ENCODE results near the gene SLC35D2.
"Not testable (repeated sequence)": the region's sequence is repeated elsewhere in the genome, so short reads cannot be mapped to it uniquely, and the experiment has no call there.

The SLC35D2 gene

DNA sequence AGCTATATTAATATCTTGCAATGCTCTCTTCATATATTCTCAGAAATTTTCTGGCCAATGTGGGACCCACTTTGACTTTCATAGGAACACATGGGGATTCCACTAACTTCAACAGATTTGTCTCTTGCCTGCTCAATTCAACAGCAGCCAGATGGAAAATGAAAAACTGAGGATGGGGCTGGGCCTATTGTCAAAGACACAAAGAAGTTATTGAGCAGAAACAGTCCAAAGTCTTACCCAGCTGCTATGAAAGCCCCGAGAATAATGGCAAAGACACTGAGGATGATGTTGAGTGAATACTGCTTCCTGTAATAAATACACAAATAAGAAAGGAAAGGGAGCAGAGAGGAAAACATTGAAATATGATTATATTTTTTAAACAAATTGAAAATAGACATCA, 32.6 kb downstream of the SLC35D2 start:
- DNase-seq: no peak

DNA sequence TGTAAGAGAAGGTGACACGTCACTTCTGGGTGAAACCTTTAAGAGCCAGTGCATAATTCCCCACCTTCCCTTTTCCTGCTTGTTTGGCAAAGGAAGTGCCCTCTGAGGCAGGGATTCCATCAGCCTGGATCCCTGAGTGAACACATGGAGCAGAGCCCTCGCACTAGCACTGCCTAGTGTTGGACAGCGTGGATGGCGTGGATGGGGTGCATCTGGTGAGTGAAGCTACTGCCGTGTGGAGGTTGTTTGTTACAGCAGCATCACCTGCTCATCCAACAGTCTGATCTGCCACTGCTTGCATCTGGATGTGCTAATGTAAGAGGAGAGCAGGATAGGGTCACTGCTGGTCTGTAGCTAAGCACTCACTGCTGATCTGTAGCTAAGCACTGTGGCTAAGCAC, 35.2 kb downstream of the SLC35D2 start:
- no peak for DNase-seq

DNA sequence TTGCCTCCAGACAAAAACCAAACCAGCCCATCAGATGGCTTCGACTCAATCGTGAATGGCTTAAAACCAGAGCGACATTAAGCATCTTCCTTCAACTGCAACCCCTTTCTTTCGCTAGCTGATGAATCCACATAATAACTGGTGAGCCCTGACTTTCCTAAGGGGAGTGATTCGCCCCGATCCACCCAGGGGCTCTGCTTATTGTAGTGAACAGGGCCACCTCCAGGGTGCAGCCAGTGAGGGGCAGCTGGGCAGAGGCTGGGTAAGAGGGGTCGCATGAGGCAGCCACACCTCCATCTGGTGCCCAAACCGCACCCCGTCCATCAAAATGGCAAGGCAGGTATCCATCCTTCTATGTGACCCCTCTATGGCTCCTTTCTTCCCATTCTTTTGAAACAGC, 38.0 kb downstream of the SLC35D2 start:
- DNase-seq: no peak

- no peak for DNase-seq
Measured at GRCh38 chr9:96344458-96345180, 38.9 kb downstream of the SLC35D2 start.

- DNase-seq: no peak
Measured at GRCh38 chr9:96343515-96344360, 39.8 kb downstream of the SLC35D2 start.

- DNase-seq: no peak
Measured at GRCh38 chr9:96342571-96343245, 40.8 kb downstream of the SLC35D2 start.

DNA sequence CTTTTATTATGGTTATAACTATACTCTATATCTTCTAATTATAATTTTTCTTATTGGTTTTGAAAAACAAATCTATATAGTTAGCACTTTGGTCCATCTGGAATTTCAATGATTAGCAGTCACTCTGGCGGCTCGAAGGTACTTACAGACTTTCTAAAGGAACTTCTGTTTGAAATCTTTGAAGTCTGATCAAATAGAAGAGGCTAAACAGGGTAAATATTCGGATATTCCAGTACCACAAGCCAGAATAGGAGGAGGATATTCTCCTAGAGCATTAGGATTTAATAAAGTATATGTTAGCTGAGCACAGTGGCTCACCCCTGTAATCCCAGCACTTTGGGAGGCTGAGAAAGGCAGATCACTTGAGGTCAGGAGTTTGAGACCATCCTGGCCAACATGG, 42.8 kb downstream of the SLC35D2 start:
- no peak for DNase-seq

DNA sequence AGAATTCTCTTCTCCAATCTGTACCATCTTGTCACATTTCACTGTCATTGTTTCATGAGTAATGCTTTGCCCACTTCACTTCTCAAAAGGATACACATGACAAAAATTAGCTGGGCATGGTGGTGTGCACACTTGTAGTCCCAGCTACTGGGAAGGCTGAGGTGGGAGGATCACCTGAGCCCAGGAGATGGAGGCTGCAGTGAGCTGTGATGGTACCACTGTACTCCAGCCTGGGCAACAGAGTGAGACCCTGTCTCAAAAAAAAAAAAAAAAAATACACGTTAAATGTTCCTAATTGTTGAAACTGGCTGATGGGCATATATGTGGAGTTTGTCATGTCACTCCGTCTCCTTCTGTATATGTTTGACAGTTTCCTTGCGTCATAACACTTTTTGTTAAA, 45.2 kb downstream of the SLC35D2 start:
- no peak for DNase-seq

DNA sequence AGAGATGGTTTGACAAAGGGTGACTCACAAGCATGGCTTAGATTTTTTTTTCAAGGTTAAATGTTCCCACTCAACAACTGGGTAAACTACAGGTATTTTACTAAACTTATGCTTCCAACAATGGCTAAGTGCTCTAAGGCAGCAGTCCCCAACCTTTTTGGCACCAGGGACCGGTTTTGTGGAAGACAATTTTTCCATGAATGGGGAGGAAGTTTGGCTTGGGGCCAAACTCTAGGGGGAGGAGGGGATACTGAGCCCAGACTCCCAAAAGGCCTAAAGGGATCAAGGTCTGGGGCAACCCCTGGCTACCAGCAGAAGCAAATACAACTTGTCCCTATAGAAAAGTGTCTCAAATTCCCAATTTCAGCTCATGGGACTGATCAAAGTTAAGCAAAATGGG, 49.6 kb downstream of the SLC35D2 start:
- DNase-seq: no peak

DNA sequence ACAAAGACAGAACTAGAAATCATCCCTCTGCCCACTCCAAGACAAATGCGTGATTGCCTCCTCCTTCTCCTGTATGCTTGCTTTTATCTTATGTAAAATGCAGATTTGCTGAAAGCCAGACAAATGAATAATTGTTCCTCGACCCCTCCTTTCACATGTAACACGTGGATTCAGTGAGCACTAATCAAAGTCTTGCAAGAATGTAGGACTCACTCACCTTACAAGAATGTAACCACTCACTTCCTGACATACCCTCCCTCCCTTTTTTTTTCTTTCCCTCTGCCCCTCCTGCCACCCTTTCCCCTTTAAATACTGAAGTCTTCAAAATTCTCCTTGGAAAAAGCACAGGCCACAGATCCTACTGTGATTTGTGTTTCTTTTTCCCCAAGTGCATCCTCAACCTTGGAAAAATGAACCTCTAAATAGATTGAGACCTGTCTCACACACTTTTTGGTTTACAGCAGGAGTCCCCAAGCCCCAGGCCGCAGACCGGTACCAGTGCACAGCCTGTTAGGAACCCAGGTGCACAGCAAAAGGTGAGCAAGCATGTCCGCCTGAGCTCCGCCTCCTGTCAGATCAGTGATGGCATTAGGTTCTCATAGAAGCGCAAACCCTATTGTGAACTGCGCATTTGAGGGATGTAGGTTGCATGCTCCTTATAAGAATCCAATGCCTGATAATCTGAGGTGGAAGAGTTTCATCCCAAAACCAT, 52.1 kb downstream of the SLC35D2 start:
- DNase-seq: no peak

DNA sequence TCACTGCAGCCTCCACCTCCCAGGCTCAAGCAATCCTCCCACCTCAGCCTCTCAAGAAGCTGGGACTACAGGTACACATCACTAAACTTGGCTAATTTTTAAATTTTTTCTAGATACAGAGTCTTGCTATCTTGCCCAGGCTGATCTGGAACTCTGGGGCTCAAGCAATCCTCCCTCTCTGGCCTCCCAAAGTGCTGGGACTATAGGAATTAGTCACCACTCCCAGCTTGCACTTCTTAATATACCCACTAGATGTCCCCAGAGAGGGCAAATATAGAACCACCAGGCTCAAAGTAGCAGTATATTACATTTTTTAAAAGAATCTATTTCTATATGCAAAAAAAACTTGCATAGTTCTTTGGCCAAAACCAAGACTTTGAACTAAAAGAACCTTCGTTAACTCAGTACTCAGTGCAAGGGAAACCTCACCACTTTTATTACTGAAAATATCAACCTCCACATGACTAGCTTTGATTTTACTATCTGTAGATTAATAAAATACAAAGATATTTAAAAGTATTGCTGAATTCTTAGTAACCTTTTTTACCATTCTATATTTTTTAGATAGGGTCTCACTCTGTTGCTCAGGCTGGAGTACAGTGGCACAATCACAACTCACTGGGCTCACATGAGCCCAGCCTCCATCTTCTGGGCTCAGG, 55.7 kb downstream of the SLC35D2 start:
- peak; percentile 13 for DNase-seq

- no peak for DNase-seq
Measured at GRCh38 chr9:96323169-96323568, 60.3 kb downstream of the SLC35D2 start.

- DNase-seq: not testable (repeated sequence)
Measured at GRCh38 chr9:96322736-96323135, 60.8 kb downstream of the SLC35D2 start.

DNA sequence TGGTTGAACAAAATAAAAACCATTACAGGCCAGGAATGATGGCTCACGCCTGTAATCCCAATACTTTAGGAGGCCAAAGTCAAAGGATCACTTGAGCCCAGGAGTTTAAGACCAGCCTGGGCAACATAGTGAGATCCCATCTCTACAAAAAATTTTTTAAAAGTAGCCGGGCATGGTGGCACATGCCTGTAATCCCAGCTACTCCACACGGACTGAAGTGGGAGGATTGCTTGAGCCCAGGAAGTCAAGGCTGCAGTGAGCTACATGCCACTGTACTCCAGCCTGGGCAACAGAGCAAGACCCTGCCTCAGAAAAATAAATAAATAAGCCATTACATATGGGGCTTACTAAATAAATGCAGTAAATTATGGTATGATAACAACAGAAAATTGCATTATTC, 61.3 kb downstream of the SLC35D2 start:
- DNase-seq: not testable (repeated sequence)

DNA sequence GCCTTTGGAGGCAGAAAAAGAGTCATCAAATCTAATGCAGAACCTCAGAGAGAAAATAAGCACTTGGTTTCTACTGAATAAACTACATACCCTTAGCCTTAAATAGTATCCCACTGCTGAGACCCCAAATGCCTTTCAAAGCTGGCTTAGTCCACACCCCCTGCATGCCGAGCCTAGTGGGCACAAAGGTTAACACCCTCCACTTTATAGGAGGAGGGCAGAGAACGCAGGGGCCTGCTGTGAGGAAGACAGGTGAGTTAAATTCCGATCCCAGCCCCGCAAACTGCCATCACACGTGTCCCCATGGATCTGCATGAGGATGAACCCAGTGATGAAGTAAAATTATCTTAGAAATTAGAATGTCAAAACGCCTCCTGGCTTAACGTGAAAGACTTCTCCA, 62.0 kb downstream of the SLC35D2 start:
- no peak for DNase-seq

- no peak for DNase-seq
Measured at GRCh38 chr9:96320749-96321280, 62.7 kb downstream of the SLC35D2 start.

DNA sequence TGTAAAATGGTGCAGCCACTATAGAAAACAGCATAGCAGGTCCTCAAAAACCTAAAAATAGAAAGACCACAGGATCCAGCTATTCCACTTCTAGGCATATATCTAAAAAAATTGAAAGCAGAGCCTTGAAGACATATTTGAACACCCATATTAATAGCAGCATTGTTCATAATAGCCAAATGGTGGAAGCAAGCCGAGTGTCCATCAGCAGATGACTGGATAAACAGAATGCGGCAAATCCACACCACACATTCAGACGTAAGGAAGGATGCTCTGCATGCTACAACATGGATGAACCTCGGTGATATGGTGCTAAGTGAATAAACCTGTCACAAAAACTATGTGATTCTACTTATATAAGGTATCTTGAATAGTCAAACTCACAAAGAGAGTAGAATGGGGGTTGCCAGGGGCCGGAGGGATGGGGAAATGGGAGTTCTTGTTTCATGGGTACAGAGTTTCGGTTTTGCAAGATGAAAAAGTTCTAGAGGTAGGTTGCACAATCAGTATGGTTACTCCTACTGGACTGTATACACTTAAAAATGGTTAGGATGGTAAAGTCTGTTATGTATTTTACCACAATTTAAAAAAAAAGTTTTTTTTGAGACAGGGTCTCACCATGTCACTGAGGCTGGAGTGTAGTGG, 64.5 kb downstream of the SLC35D2 start:
- DNase-seq: no peak

DNA sequence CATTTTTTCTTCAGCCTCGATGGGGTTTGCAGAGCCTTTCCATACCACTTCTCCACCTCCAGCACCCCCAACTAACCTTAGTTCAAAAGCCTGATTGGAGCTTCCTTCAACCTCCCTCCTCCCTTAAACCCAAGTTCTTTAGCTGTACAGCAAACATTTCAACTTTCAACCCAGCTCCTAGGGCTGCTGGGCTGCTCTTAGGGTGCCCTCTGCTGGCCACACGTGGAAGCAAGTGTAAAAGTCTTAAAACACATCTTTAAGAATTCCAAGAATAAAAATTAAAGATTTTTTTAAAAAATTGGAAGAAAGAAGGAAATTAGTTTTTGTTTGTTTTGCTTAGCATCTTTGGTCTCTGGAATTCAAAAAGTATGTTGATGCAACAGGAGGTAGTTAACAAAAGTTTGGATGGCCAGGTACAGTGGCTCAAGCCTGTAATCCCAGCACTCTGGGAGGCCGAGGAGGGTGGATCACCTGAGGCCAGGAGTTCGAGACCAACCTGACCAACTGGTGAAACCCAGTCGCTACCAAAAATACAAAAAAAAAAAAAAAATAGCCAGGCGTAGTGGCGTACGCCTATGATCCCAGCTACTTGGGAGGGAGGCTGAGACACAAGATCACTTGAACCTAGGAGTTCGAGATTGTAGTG, 66.1 kb downstream of the SLC35D2 start:
- DNase-seq: peak; percentile 38

DNA sequence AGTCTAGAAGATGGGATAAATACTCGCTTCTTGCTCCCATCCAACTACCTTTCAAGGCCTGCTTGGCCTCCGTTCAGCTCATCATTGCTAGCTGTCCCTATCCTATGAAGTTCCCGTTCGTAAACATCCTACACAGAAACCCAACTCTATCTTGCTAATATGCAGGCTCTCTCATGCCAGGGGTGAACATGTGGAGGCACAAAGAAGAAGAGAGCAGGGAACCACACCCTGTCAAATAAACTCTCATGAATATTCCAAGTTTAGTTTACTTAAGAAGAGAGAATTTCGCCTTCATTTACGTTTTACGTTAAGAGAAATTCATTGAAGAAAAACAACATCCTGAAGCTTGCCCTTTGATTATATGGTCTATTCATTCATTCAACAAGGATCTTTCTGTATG, 73.7 kb downstream of the SLC35D2 start:
- no peak for DNase-seq

- DNase-seq: not testable (repeated sequence)
Measured at GRCh38 chr9:96306958-96307357, 76.6 kb downstream of the SLC35D2 start.

GRCh38 chr9:96305171-96305570, 78.3 kb downstream of the SLC35D2 start:
- no peak for DNase-seq

All from stimulated activated CD4-positive, alpha-beta T cell treated with anti-CD3 and anti-CD28 coated beads, Interleukin-1b, Interleukin-23, amount 100 ng/mL, for 48 hours (primary cell).